ENCODE measurements around the gene CHCHD3.
"Not testable (repeated sequence)": the region's sequence is repeated elsewhere in the genome, so short reads cannot be mapped to it uniquely, and the experiment has no call there.

- TF ChIP-seq CTCF, POLR2A (IDR thresholded peaks at IDR 0.05): not testable (repeated sequence)
Measured at GRCh38 chr7:132967470-132967848, 114.4 kb downstream of the CHCHD3 start.

All from thyroid gland (tissue), 4 donors.